T-cell (primary cell): ENCODE results near the gene SLCO1B1. TPM values are rescaled to one million over a fixed set of nuclear protein-coding genes. Genes with fewer than 3 reads are reported as not detected.

Source experiments
- ATAC-seq, 4 experiments: fragments of 200-7000 bp in 3 of 4; fragments of 150-1000 bp in 1 of 4; cut with Tn5 transposase; replicated peaks in 1 of 4; 1 replicate in 3 of 4; 2 replicates in 1 of 4; pipeline ENCODE4 v1.10.0; 2021; ENCODE audit warnings: moderate library complexity in 3 of 4, mild to moderate bottlenecking in 2 of 4, moderate number of reproducible peaks in 1 of 4
- CTCF ChIA-PET, 2 donors: fragments of 300-600 bp; sonication (Branson Sonifier 250); formaldehyde crosslinking; loops; one replicate each; lab custom pipeline; 2022; ENCODE audit warnings: antibody characterized with exemption in 2 of 2; lab: Charles Lee
- POLR2A ChIA-PET, 2 donors: fragments of 300-600 bp; sonication (Branson Sonifier 250); formaldehyde crosslinking; loops; one replicate each; lab custom pipeline; 2022; ENCODE audit warnings: antibody characterized with exemption in 2 of 2; lab: Charles Lee
- DNase-seq, 35 experiments: peaks; one replicate each; pipeline versions ENCODE4 v3.0.0 to v3.0.0-alpha.2; 2013 to 2023
- H3K27ac ChIP-seq: one replicate; pipeline ENCODE4 v1.5.1; 2013; ENCODE audit warnings: low read length
- H3K27me3 ChIP-seq, 2 experiments: replicated peaks in 1 of 2; 1 replicate in 1 of 2; 2 replicates in 1 of 2; pipeline versions ENCODE4 v1.6.1 to v1.7.0; 2013; ENCODE audit warnings: low read length in 1 of 2, mixed read lengths in 1 of 2; ENCODE audit not compliant: control insufficient read depth in 2 of 2, insufficient read depth in 2 of 2; ENCODE audit errors: extremely low read depth in 1 of 2
- H3K36me3 ChIP-seq, 2 donors: 1 replicate in 1 of 2; 2 replicates in 1 of 2; pipeline versions ENCODE4 v1.6.1 to v1.7.0; 2013; ENCODE audit warnings: low read length in 1 of 2; ENCODE audit not compliant: control insufficient read depth in 2 of 2, insufficient read depth in 1 of 2; ENCODE audit errors: extremely low read depth in 1 of 2
- H3K4me1 ChIP-seq, 2 experiments: 1 replicate in 1 of 2; 2 replicates in 1 of 2; pipeline versions ENCODE4 v1.6.1 to v1.7.0; 2013; ENCODE audit warnings: low read length in 2 of 2, mixed read lengths in 1 of 2; ENCODE audit not compliant: insufficient read depth in 2 of 2, control insufficient read depth in 1 of 2; ENCODE audit errors: extremely low read depth in 1 of 2
- H3K4me3 ChIP-seq, 2 donors: 1 replicate in 1 of 2; 2 replicates in 1 of 2; pipeline versions ENCODE4 v1.5.1 to v1.7.0; 2013; ENCODE audit warnings: mild to moderate bottlenecking in 2 of 2, low read length in 1 of 2, moderate library complexity in 1 of 2; ENCODE audit not compliant: control insufficient read depth in 1 of 2; ENCODE audit errors: extremely low read depth in 1 of 2
- H3K9me3 ChIP-seq: 2 replicates; pipeline ENCODE4 v1.7.0; 2013
- H3K27ac Mint-ChIP-seq, 2 donors: one replicate each; pipeline ENCODE4 v1.8.0; 2020 to 2021; ENCODE audit warnings: mild to moderate bottlenecking in 2 of 2, mixed read lengths in 2 of 2
- H3K27me3 Mint-ChIP-seq, 2 donors: one replicate each; pipeline ENCODE4 v1.8.0; 2021 to 2022; ENCODE audit warnings: mixed read lengths in 2 of 2
- H3K36me3 Mint-ChIP-seq: one replicate; pipeline ENCODE4 v1.8.0; 2021; ENCODE audit warnings: mixed read lengths
- H3K4me1 Mint-ChIP-seq, 3 donors: one replicate each; pipeline ENCODE4 v1.8.0; 2020 to 2022; ENCODE audit warnings: mixed read lengths in 3 of 3, mild to moderate bottlenecking in 1 of 3
- H3K4me3 Mint-ChIP-seq, 3 donors: one replicate each; pipeline ENCODE4 v1.8.0; 2020 to 2022; ENCODE audit warnings: mild to moderate bottlenecking in 3 of 3, mixed read lengths in 3 of 3, moderate library complexity in 3 of 3
- H3K9me3 Mint-ChIP-seq, 3 donors: one replicate each; pipeline ENCODE4 v1.8.0; 2020 to 2022; ENCODE audit warnings: mixed read lengths in 3 of 3
- WGBS: methylation state at CpG from one replicate; pipeline ENCODE4 v1.1.5; 2013; ENCODE audit warnings: missing lambda C conversion rate; ENCODE audit not compliant: insufficient coverage; 5-methylcytosine and 5-hydroxymethylcytosine counted together
- total RNA-seq, 35 experiments: library from RNA in 6 of 35; stranded (reverse) in 6 of 35; fragments of 120-200 nt in 1 of 35; gene quantifications; one replicate each; pipeline versions ENCODE4 v1.2.1 to v1.2.4 and lab custom pipeline; 2013 to 2026

The SLCO1B1 gene
- total RNA-seq, 5 donors from 2014 or later (not counting 1 experiment from before 2014, with no cell fraction given): 0.12 TPM; not detected in 4

- Histone ChIP-seq H3K4me3 (no peak overlapping the region), H3K27ac (no peak overlapping the region), H3K9me3 (no peaks in the 10 kb centered on the region), H3K4me1 (no peaks in the 10 kb centered on the region), H3K36me3 (no peaks in the 10 kb centered on the region), H3K27me3 (no peaks in the 10 kb centered on the region)
- no CpG with 5 or more reads among the region's 3 CpGs for WGBS
- Mint-ChIP-seq H3K9me3 (no peaks in the 10 kb centered on the region), H3K27me3 (no peaks in the 10 kb centered on the region), H3K4me3 (no peak overlapping the region), H3K27ac (no peak overlapping the region), H3K36me3 (no peaks in the 10 kb centered on the region), H3K4me1 (peaks cover 0 to 3% (median 0%) of the 10 kb centered on the region in 3 donors)
- ATAC-seq: no peak
- CTCF ChIA-PET: no interaction called here
- POLR2A ChIA-PET: interaction anchor here in 1 of 2 donors (0.5 kb wide), 1 partner anchor 82 kb away, joined by 4 read pairs; no protein-coding TSS in a partner anchor
- DNase-seq: no peak
Observed at GRCh38 chr12:21155522-21156351, 24.7 kb downstream of the SLCO1B1 start.

GRCh38 chr12:21165048-21165447, 34.1 kb downstream of the SLCO1B1 start:
- Histone ChIP-seq H3K36me3 (no peaks in the 10 kb centered on the region), H3K27me3 (no peaks in the 10 kb centered on the region), H3K4me3 (no peak overlapping the region), H3K9me3 (no peaks in the 10 kb centered on the region), H3K4me1 (no peaks in the 10 kb centered on the region), H3K27ac (no peak overlapping the region)
- Mint-ChIP-seq H3K4me3 (no peak overlapping the region), H3K9me3 (peaks cover 4 to 10% (median 5%) of the 10 kb centered on the region in 3 donors), H3K27ac (no peak overlapping the region), H3K27me3 (no peaks in the 10 kb centered on the region), H3K36me3 (no peaks in the 10 kb centered on the region), H3K4me1 (no peaks in the 10 kb centered on the region)
- ChIA-PET CTCF (no interaction called here), POLR2A (interaction anchor here in 1 of 2 donors (0.6 kb wide), 1 partner anchor 57 kb away, joined by 3 read pairs; no protein-coding TSS in a partner anchor)
- ATAC-seq: no peak
- no peak for DNase-seq
- WGBS: 100% methylated on average over 1 of the region's 4 CpGs

- POLR2A ChIA-PET: no interaction called here
- WGBS: 0% methylated on average over 1 of the region's 3 CpGs
- no peaks in the 10 kb centered on the region for H3K4me1 Mint-ChIP-seq
- DNase-seq (peak in 8 of 35 experiments; percentile 0 to 28 (median 3)), ATAC-seq (no peak)
- no peaks in the 10 kb centered on the region for H3K27me3 ChIP-seq
- H3K36me3 Mint-ChIP-seq: no peaks in the 10 kb centered on the region
- no peak overlapping the region for H3K27ac Mint-ChIP-seq
- H3K4me3 Mint-ChIP-seq: no peak overlapping the region
- H3K9me3 Mint-ChIP-seq: peaks cover 4 to 12% (median 4%) of the 10 kb centered on the region in 3 donors
- no peak overlapping the region for H3K4me3 ChIP-seq
- no peaks in the 10 kb centered on the region for H3K36me3 ChIP-seq
- no peaks in the 10 kb centered on the region for H3K9me3 ChIP-seq
- CTCF ChIA-PET: no interaction called here
- no peaks in the 10 kb centered on the region for H3K27me3 Mint-ChIP-seq
- no peaks in the 10 kb centered on the region for H3K4me1 ChIP-seq
- H3K27ac ChIP-seq: no peak overlapping the region
Observed at GRCh38 chr12:21169878-21170472, 39.0 kb downstream of the SLCO1B1 start.

- ATAC-seq: no peak
- Histone ChIP-seq H3K36me3 (no peaks in the 10 kb centered on the region), H3K4me3 (no peak overlapping the region), H3K4me1 (no peaks in the 10 kb centered on the region), H3K27ac (no peak overlapping the region), H3K9me3 (no peaks in the 10 kb centered on the region), H3K27me3 (no peaks in the 10 kb centered on the region)
- no CpG with 5 or more reads among the region's 1 CpG for WGBS
- Mint-ChIP-seq H3K36me3 (no peaks in the 10 kb centered on the region), H3K27me3 (no peaks in the 10 kb centered on the region), H3K4me1 (no peaks in the 10 kb centered on the region), H3K4me3 (no peak overlapping the region), H3K27ac (no peak overlapping the region), H3K9me3 (peaks cover 4 to 12% (median 4%) of the 10 kb centered on the region in 3 donors)
- CTCF ChIA-PET: interaction anchor here in 1 of 2 donors (0.6 kb wide), 1 partner anchor 23 kb away, joined by 10 read pairs; no protein-coding TSS in a partner anchor
- POLR2A ChIA-PET: no interaction called here
- no peak for DNase-seq
Observed at GRCh38 chr12:21172079-21172478, 41.1 kb downstream of the SLCO1B1 start.

GRCh38 chr12:21183721-21184275, 52.8 kb downstream of the SLCO1B1 start:
- no peak overlapping the region for H3K27ac ChIP-seq
- Mint-ChIP-seq H3K4me3 (no peak overlapping the region), H3K27me3 (no peaks in the 10 kb centered on the region), H3K27ac (no peak overlapping the region), H3K9me3 (peaks cover 0 to 11% (median 0%) of the 10 kb centered on the region in 3 donors), H3K4me1 (no peaks in the 10 kb centered on the region), H3K36me3 (no peaks in the 10 kb centered on the region)
- no peaks in the 10 kb centered on the region for H3K36me3 ChIP-seq
- H3K27me3 ChIP-seq: no peaks in the 10 kb centered on the region
- ATAC-seq (no peak), DNase-seq (no peak)
- WGBS: 71% methylated on average over 1 of the region's 3 CpGs
- POLR2A ChIA-PET: no interaction called here
- CTCF ChIA-PET: interaction anchor here in 1 of 2 donors (0.6 kb wide), 1 partner anchor 379 kb away, joined by 3 read pairs; no protein-coding TSS in a partner anchor
- H3K4me3 ChIP-seq: no peak overlapping the region
- H3K4me1 ChIP-seq: no peaks in the 10 kb centered on the region
- H3K9me3 ChIP-seq: no peaks in the 10 kb centered on the region

- ChIA-PET CTCF (interaction anchor here (0.5 to 1.1 kb wide), 3 partner anchors 11 to 437 kb away, joined by 3 to 4 read pairs (median 3); no protein-coding TSS in a partner anchor), POLR2A (no interaction called here)
- Mint-ChIP-seq H3K9me3 (peaks cover 0 to 7% (median 5%) of the 10 kb centered on the region in 3 donors), H3K27me3 (no peaks in the 10 kb centered on the region), H3K36me3 (no peaks in the 10 kb centered on the region), H3K4me3 (no peak overlapping the region), H3K27ac (no peak overlapping the region), H3K4me1 (no peaks in the 10 kb centered on the region)
- Histone ChIP-seq H3K36me3 (no peaks in the 10 kb centered on the region), H3K9me3 (no peaks in the 10 kb centered on the region), H3K27ac (no peak overlapping the region), H3K4me1 (no peaks in the 10 kb centered on the region), H3K4me3 (no peak overlapping the region), H3K27me3 (no peaks in the 10 kb centered on the region)
- ATAC-seq (no peak), DNase-seq (no peak)
- WGBS: no CpG with 5 or more reads among the region's 3 CpGs
Observed at GRCh38 chr12:21190016-21190415, 59.0 kb downstream of the SLCO1B1 start.
